HG03378 (cell line): ENCODE data around the gene SLF2.
"Not testable (repeated sequence)": the region's sequence is repeated elsewhere in the genome, so short reads cannot be mapped to it uniquely, and the experiment has no call there.

ENCODE experiments used
- ATAC-seq: cut with Tn5 transposase; IDR thresholded peaks from one replicate; pipeline ENCODE4 v1.9.1; 2021; ENCODE audit warnings: mild to moderate bottlenecking, moderate library complexity; ENCODE audit not compliant: unreplicated experiment

Gene SLF2

GRCh38 chr10:100960251-100960650 is 47.5 kb downstream of the SLF2 start:
- no peak for ATAC-seq

GRCh38 chr10:100962351-100963080 is 49.8 kb downstream of the SLF2 start:
- ATAC-seq, result no peak

GRCh38 chr10:100963826-100964225 is 51.1 kb downstream of the SLF2 start:
- no peak for ATAC-seq

- ATAC-seq, result no peak
These were observed 53.1 kb downstream of the SLF2 start for GRCh38 chr10:100965820-100966219.

GRCh38 chr10:100966887-100967286 is 54.1 kb downstream of the SLF2 start:
- no peak for ATAC-seq

- no peak for ATAC-seq
These were observed 54.6 kb downstream of the SLF2 start for GRCh38 chr10:100967332-100967731.

- no peak for ATAC-seq
These were observed 55.4 kb downstream of the SLF2 start for GRCh38 chr10:100968062-100968736.

GRCh38 chr10:100968863-100969186 is 56.1 kb downstream of the SLF2 start:
- no peak for ATAC-seq

GRCh38 chr10:100969187-100970075 is 56.7 kb downstream of the SLF2 start, which contains the start of gene SEMA4G:
Gene SEMA4G (plus strand): TSS chr10:100969504. CDS start chr10:100972913, 3,409 bp downstream.
- ATAC-seq, result no peak

GRCh38 chr10:100970076-100970913 is 57.5 kb downstream of the SLF2 start:
- no peak for ATAC-seq

- no peak for ATAC-seq
These were observed 58.4 kb downstream of the SLF2 start for GRCh38 chr10:100970914-100971811.

- no peak for ATAC-seq
These were observed 59.5 kb downstream of the SLF2 start for GRCh38 chr10:100972115-100972903.

GRCh38 chr10:100972904-100973535 is 60.3 kb downstream of the SLF2 start:
- ATAC-seq, result no peak

- not testable (repeated sequence) for ATAC-seq
These were observed 62.6 kb downstream of the SLF2 start for GRCh38 chr10:100975397-100975796.

GRCh38 chr10:100976906-100977305 is 64.1 kb downstream of the SLF2 start:
- no peak for ATAC-seq

- ATAC-seq, result no peak
These were observed 64.7 kb downstream of the SLF2 start for GRCh38 chr10:100977436-100977835.

- no peak for ATAC-seq
These were observed 65.5 kb downstream of the SLF2 start for GRCh38 chr10:100978121-100978900.

- no peak for ATAC-seq
These were observed 66.1 kb downstream of the SLF2 start for GRCh38 chr10:100978901-100979195.
